NOMO-1 treated with DMSO at 0.1 percent for 48 hours (cell line): Measurements from ENCODE around the gene TBX6.
"Not testable (repeated sequence)": the region's sequence is repeated elsewhere in the genome, so short reads cannot be mapped to it uniquely, and the experiment has no call there.

Experiments
- DNase-seq: peaks from one replicate; lab custom pipeline; 2025; ENCODE audit not compliant: unreplicated experiment; lab: John Stamatoyannopoulos, UW

The TBX6 gene

DNA sequence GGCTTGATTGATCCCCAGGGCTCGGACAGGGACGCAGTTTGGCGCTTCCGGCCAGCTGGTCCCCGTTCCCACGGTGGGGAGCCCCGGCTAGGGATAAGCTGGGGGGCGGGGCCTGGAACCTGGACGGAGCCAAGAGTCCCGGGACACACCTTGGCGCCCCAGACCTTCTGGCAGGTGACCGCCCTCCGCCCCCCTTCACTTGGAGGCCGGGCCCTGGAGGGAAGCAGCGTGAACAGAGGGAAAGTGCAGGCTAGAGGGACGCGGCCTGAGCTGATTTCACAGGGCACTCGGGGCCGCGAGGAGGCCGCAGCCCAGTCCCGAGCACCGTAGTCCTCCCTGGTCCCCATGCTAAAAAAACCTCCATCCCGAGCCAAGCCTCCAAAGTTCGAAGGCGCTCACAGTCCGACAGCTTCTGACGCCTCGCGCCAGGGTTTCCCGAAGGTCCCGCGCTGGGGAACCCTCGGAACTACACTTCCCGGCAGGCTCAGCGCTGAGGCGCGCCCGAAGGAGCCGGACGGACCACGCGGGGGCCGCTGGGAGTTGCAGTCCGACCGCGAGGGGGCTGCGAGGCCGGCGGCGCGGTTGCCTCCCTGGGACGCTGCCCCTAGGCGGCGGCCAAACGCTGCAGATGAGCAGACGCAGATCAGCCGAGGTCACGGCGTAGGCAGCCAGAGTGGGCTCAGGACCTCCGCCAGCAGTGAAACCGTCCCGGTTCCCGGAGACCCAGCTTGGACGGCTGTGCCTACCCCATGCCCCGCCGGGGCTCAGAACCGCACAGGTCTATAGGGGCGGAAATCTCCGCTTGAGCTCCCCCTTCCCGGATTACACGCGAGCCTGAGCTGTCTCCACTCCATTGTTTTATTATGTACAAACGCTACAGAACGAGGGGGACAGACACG, at the start of gene TBX6:
Gene TBX6, minus strand, starts transcription at position 451 of the 899 bp plus-strand sequence. CDS start 731 bp downstream, outside the sequence.
- peak; percentile 92 for DNase-seq

DNA sequence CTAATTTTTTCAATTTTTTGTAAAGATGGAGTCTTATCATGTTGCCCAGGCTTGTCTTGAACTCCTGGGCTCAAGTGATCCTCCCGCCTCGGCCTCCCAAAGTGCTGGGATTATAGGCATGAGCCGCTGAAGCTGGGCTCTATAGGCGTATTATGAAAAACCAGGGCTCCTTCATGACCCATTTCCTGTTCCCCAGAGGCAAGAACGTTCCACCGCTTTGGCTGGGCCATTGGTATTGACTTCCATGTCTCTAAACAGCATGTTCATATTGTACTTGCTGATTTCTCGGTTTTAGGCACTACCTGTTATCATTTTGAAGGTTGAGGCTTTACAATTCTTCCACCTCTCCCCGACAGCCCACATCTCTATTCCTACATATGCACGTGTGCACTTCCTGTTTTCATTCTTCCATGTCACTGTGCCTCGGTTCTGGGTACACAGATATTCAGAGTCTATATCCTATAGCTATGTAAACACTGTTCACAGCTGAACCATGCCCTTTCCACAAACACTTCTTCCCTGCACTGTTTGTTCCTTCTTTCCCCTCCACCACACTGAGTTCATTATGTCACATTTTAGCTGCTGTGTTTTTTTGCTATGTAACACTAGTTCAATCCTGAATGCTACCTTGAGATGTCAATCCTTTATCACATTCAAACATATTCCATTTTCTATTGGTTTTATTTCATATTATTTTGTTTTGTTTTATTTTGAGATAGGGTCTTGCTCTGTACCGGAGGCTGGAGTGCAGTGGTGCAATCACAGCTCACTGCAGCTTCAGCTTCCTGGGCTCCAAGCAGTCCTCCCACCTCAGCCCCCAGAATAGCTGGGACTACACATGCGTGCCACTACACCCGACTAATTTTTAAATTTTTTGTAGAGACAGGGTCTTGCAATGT, 48.1 kb upstream of the TBX6 start:
- DNase-seq, result peak; percentile 11

GRCh38 chr16:30137897-30138296, 46.2 kb upstream of the TBX6 start:
- no peak for DNase-seq

DNA sequence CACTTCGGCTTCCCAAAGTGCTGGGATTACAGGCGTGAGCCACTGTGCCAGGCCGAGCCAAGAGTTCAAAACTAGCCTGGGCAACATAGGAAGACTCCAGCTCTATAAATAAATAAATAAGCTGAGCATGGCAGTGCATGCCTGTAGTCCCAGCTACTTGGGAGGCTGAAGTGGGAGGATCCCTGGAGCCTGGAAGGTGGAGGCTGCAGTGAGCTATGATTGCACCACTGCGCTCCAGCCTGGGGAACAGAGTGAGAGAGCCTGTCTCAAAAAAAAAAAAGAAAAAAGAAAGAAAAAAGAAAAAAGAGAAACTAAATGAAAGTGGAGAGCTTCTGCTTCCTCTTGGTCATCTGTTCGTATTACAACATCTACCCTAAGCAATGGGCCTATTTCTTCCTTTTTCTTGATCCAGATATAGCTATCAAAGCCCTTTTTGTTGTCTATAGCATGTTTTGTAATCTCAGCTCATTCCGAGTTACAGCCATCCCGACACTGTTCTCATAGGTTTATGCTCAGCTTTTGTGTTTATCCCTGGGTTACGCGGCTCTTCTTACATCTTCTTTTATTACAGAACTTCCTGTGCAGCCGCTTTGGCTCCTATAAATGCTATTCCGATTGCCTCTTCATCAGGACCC, 45.4 kb upstream of the TBX6 start:
- peak; percentile 85 for DNase-seq

- no peak for DNase-seq
Measured at GRCh38 chr16:30132591-30132990, 40.9 kb upstream of the TBX6 start.

GRCh38 chr16:30131869-30132475, 40.2 kb upstream of the TBX6 start:
- no peak for DNase-seq

DNA sequence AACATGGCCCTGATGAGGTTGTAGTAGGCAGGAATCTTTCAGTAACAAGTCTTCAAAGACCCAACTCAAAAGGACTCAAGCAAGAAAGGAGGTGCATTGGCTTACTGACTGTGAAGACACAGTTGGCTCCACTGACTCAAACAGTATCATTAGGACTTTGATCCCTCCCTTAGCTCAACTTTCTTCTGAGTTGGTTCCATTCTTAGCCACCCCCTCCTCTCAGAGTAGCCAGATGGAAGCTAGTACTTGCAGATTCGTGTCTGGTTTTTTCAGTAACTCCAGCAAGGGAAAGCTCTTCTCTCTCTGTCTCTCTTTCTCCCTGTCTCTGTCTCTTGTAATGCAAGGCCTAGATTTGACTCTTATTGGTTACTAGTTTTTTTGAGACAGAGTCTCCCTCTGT, 36.3 kb upstream of the TBX6 start:
- no peak for DNase-seq

GRCh38 chr16:30125690-30126089, 34.0 kb upstream of the TBX6 start:
- DNase-seq, result not testable (repeated sequence)

- no peak for DNase-seq
Measured at GRCh38 chr16:30124985-30125379, 33.3 kb upstream of the TBX6 start.

GRCh38 chr16:30122604-30123160, 31.0 kb upstream of the TBX6 start:
- no peak for DNase-seq

DNA sequence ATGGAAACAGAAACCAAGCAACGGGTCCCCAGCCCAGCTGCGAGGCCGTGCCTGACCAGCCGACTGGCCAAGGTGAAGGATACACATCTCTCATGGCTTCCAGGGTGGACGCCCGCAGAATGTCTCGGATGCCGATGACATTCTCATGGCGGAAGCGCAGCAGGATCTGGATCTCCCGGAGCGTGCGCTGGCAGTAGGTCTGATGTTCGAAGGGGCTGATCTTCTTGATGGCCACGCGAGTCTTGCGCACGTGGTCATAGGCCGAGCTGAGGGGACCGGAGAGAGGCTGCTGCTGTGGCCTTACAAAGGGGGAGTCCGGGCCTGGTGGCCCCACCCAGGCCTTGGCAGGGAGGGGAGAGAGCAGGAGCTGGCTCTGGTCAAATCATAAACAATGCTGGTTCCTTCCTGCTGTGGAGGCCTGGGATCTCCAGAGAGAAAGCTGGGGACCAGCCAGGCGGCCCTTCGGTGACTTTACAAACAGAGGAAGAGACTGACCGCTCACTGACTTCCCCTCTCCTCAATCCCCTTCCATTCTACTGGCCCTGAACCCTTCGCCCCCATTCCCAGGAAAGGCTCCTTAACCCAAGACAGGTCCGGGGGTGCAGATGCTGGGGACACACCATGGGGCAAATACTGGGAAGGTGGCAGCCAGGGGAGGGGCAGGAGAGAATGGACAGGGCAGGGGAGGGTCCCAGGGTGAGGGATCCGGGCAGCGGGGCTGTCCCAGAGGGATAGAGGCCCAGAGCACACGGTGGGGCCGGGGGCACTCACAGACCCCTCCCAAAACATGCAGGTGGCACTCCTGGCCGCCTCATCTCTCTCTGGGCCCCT, 30.2 kb upstream of the TBX6 start:
- no peak for DNase-seq

DNA sequence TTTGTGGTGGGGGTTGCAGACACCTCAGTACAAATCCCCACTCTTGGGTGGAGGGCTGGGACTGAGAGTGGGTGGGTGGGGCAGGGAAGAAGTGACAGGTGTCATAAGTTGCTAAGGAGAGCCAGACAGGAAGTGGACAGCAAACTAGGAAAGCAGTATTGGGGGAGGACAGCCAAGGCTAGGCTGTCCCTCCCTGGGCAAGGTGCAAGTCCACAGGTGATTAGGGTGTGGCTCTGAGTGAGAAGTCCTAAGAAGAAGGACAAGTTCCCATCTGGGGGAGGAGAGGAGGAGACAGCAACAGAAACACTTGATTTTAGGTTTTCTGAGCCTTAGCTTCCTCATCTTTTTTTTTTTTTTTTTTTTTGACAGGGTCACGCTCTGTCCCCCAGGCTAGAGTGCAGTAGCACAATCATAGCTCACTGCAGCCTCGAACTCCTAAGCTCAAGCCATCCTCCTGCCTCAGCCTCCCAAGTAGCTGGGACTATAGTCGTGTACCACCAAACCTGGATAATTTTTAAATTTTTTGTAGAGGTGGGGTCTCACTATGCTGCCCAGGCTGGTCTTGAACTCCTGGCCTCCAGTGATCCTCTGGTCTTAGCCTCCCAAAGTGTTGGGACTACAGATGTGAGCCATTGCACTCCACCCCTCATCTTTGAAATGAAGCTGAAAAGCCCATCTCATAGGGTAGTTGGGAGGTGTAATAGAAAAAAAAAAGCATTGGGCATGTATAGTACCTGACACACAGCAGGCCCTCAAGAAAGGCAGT, 28.8 kb upstream of the TBX6 start:
- no peak for DNase-seq

GRCh38 chr16:30119428-30119827, 27.7 kb upstream of the TBX6 start:
- no peak for DNase-seq

DNA sequence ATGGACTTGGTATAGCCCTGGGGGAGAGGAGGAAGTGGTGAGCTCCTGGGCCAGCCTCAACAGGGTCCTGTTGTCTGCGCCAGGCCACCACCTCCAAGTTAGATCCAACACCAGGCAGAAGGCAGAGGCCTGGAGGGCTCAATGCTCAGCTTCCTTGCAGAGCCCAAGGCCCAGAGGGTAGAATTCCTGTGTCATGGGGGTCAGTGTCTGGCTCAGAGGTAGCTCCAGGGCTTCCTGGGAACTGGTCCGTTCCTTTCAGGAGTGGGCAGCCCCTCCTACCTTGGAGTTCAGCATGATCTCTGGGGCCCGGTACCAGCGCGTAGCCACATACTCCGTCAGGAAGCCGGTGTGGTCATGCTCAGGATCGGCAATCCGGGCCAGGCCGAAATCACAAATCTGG, 26.0 kb upstream of the TBX6 start:
- DNase-seq, result no peak

DNA sequence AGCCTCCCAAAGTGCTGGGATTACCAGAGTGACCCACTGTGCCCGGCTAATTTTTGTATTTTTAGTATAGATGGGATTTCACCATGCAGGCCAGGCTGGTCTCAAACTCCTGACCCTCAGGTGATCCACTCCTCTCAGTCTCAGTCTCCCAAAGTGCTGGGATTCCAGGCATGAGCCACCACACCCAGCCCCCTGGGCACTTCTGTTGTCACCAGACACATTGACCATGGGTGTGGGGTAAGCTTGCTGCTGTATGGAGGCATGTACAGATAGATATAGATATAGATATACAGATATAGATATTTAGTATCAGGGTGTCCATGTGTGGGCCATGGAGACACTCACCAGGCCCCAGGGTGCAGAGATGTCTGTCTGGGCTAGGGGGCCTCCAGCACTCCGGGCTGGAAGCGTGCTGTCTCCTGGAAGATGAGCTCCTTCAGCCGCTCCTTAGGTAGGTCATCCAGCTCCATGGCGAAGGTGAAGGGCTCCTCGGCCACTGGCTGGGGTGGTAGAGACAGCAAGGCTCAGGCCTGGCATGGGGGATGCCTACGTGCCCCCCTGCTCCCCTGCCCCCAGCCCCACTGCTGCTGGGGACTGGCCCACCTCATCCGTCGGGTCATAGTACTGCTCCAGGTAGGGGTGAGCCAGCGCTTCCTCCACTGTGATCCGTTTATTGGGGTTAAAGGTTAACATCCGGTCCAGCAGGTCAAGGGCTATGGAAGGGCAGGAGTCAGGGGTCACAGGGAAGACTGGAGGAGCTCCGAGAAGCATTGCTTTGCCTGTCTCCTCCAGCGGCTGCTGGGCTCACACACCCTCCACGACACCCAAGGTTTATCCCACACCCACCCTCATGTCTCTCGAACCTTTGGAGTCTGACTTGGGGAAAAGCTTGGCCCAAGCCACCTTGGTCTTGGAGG, 24.8 kb upstream of the TBX6 start:
- DNase-seq, result no peak

DNA sequence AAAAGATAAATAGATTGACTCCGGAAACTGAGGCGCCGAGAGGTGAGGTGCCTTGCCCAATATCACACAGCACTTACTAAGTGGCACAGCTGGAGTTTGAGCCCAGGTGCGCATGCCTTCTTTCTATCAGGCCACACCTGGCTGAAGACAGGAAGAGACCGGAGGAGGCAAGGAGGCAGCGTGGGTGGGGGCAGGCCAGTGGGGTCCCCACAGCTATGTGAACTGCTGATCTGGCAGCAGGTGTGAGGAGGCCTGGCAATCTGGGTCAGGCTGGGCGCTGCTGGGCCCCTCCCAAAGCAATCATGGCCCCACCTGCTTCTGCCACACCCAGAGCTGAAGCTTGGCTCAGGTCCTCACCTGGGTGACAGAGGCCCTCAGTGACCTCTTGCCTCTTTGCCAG, 23.5 kb upstream of the TBX6 start:
- DNase-seq, result no peak

- not testable (repeated sequence) for DNase-seq
Measured at GRCh38 chr16:30114833-30115232, 23.1 kb upstream of the TBX6 start.

DNA sequence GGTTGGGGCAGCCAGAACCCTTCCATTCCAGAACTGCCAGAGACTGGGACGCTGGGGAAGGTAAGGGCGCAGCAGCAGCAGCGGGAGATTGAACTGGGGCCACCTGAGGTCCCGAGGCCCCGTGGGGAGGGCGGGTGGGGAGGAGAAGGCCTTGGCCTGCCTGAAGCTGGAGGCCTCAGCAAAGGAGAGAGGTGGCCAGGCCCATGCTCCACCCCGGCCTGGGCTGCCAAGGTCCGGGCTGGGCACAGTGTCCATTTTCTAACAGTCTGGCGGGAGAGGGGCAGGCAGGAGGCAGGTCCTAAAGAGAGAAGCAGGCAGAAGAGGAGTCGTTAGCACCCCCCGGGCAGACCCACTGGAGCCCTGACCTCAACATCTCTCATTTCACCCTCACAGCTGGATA, 22.7 kb upstream of the TBX6 start:
- DNase-seq, result no peak
